Breast epithelium (tissue), 3 donors: ENCODE data around the gene CRNN.

ENCODE experiments used
- CTCF ChIP-seq, 3 donors: fragments of 450-650 bp; IDR thresholded peaks; one replicate each; pipeline ENCODE4 v1.5.1; 2016 to 2017; ENCODE audit warnings: antibody characterized with exemption in 3 of 3, mild to moderate bottlenecking in 3 of 3, moderate library complexity in 3 of 3
- POLR2A ChIP-seq: fragments of 450-650 bp; IDR thresholded peaks from one replicate; pipeline ENCODE4 v1.6.1; 2016; ENCODE audit warnings: antibody characterized with exemption, mild to moderate bottlenecking, moderate library complexity
- POLR2AphosphoS5 ChIP-seq, 3 donors: sonication (generic); formaldehyde crosslinking; IDR thresholded peaks; one replicate each; pipeline ENCODE4 v1.6.1; 2017; ENCODE audit warnings: antibody characterized with exemption in 3 of 3

- no peak for TF ChIP-seq POLR2A
- TF ChIP-seq CTCF (IDR thresholded peaks at IDR 0.05), result no peak
- no peak for TF ChIP-seq POLR2AphosphoS5 (IDR thresholded peaks at IDR 0.05)
Measured at GRCh38 chr1:152457071-152457470, 43.0 kb upstream of the CRNN start.
